ENCODE measurements around the gene NMU.

GRCh38 chr4:55574252-55574651 is 61.8 kb downstream of the NMU start:
- no peak for TF ChIP-seq CTCF (conservative IDR thresholded peaks at IDR 0.05; ENCODE audit: low read depth, low read length)
- no peak for TF ChIP-seq EZH2 (IDR thresholded peaks at IDR 0.05; ENCODE audit: low read length, unreplicated experiment)
- no peak for TF ChIP-seq EZH2phosphoT487 (IDR thresholded peaks at IDR 0.05; ENCODE audit: borderline replicate concordance, low read length)
